Cortex of kidney (tissue), 1 donor: ENCODE data around the gene TP53BP2.
"Not testable (repeated sequence)": the region's sequence is repeated elsewhere in the genome, so short reads cannot be mapped to it uniquely, and the experiment has no call there.

Experiments used
- DNase-seq: peaks from one replicate; lab custom pipeline; 2025; lab: John Stamatoyannopoulos, UW

The TP53BP2 gene

DNA sequence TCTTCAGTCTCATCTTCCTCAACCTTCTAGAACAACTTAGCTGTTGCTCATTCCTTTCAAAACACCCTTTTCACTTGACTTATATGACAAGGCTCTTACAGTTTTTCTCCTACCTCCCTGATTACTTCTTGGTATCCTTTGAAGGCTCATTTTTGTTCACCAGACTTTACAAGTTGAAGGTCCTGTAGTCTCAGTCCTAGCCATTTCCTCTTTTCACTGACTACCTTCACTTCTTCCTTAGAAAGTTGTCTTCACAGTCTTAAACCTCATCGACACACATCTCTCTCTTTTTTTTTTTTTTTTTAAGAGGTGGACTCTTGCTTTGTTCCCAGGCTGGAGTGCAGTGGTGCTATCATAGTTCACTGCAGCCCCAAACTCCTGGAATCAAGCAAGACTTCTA, 6.6 kb upstream of the TP53BP2 start:
- DNase-seq: no peak

GRCh38 chr1:223849352-223850254, 3.9 kb upstream of the TP53BP2 start:
- DNase-seq: no peak

GRCh38 chr1:223848536-223848935, 2.8 kb upstream of the TP53BP2 start:
- no peak for DNase-seq

DNA sequence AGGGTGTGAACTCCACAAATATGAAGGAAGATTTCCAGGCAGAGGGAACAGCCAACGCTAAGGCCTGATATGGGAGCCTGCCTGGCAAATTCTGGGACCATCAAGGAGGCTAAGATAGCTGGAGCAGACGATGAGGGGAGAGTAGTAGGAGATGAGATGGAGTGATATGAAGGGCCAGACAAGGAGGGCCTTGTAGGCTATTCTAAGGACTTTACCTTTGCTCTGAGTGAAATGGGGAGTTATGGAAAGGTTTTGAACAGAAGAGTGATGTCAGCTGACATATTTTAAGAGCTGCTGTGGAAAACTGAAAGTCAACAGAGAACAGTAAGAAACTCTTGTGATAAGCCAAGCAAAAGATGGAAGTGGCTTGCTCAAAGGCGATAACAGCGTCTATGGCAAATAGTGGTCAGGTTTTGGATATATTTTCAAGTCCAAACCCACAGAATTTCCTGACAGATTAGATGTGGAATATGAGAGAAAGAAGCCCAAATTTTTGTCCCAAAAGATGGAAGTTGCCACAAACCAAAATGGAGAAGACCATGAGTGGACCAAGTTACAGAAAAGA, 2.1 kb upstream of the TP53BP2 start:
- DNase-seq: no peak

DNA sequence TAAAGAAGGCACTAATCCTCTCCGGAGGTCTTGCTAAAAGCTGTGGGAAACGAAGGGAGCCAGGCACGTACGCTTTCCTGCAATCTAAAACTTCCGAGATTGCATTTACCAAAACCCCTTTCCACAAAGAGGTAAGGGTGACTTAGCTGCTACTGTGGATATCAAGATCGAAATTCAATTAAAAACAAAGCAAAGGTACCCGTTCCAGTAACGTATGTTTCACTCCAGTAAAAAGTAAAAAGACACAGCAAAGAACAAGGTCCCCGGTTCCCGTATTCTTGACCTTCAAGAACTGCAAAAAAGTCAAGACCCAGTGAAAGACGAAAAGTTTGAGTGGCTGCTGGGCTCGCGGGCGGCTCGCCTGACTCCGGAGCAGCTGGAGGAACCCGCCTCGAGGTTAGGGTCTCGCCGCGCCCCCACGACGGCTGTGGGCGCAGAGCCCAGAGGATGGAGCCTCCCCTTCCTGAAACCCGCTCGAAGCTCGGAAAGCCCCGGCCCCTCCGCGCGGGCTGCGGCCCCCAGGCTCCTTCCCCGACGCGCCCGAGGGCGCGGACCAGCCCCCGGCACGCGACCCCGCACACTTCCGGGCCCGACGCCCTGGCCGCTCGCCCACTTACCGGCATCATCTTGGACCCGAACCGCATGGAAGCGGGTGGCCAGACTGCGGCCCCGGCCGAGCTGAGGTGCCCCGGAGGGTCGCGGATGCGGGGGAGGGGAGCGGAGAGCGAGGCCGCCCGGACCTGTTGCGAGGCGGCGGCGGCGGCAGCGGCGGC, 524 bp downstream of the TP53BP2 start:
- no peak for DNase-seq

- DNase-seq: no peak
Measured at GRCh38 chr1:223844787-223845036, 1.0 kb downstream of the TP53BP2 start.

DNA sequence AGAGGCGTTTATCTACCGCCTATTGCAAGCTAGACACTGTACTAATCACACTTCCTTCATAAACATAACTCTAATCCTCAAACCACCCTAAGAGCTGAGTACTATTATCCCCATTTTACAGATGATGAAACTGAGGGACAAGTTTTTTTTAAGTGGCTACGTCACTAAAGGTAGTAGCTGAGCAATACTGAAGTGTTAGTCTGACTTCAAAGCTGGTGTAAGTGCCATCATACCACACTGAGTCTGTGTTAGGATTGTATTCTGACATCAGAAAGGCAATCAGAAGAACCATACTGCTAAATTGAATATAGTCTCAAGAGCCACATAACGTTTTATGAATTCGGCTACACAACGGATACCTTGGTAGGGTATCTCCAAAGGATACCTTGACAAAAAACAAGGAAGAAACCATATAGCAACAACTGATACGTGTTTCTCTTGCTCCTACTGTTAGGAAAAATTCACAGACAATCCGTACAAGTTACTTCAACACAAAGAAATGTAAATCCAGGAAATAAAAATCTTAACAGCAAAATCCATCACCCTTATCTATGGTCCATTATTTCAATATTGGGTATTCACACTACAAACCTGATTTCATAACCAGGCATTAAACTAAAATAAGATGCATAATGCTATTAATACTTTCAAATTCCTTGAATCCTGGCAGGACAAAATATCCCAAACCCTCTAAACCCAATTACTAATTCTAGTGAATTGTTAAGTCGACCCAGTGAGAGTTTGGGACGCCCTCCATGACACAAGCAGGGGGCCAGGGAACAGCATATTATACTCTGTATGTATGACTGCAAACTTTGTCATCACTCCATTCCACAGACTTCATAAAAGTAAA, 1.6 kb downstream of the TP53BP2 start:
- no peak for DNase-seq

DNA sequence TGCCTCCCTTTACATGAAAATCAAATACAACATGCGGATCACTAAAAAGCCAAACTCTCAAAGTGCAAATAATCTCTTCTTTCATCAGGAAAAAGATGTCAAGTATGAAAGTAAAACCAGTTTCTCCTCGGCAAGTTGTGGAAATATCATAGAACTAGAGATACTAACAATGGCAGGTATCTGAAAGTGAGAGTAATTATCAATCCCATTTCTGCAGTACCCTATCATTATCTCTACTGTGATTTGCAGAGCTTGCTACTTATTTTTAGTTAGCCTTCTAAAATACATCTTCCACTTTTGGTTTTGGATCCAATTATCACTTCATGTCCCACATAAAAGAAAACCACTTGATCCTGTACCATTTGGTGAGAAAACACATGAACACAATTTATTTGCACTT, 3.0 kb downstream of the TP53BP2 start:
- no peak for DNase-seq

GRCh38 chr1:223841977-223842623, 3.6 kb downstream of the TP53BP2 start:
- DNase-seq: not testable (repeated sequence)

GRCh38 chr1:223840254-223840653, 5.5 kb downstream of the TP53BP2 start:
- DNase-seq: no peak

DNA sequence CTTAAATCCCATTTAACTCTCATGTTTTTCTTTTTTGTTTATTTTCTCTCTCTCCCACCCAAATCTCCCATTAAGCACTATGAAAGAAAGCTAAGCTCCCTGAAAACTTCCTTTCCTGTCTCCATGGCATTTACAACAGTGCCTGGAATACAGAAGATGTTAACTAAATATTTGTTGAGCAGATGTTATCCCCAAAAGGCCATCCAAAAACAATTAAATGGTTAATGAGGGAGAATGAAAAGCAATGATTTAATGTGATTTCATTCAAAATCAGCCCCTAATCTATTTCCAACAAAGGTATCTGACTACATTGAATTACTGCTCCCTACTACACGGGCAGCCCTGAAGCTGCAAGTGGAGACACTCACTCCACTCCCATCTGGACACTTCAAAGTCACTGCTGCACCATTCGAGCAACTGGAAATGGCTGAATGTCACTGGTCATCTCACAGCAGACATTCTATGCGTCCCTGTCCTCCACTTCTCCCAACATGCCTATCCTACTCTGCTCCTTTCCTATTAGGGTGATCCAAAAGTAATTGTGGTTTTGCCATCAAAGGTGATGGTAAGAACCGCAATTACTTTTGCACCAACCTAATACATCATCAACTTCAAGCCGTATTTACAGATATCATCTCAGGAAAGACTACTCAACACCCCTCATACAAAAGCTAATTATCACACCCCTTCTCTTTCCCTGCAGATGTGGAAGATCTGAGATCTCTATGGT, 7.5 kb downstream of the TP53BP2 start:
- DNase-seq: no peak

DNA sequence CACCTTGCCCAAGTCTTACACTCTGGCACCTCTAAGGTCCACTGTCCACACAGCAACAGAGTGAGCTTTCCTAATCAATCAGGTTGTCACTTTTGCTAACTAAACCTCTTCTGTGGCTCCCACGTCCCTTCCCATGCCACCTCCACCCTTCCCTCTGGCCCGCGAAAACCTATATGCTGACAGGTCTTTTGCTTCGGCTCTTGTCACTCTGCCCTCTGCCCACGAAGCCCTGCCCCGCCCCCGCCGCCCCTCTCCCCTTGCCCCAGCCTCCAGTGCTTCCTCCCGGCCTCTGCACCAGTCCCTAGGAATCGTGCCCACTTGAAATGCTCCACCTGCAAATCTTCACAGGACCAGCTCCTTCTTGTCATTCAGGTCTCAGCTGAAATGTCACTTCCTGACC, 8.1 kb downstream of the TP53BP2 start:
- no peak for DNase-seq

DNA sequence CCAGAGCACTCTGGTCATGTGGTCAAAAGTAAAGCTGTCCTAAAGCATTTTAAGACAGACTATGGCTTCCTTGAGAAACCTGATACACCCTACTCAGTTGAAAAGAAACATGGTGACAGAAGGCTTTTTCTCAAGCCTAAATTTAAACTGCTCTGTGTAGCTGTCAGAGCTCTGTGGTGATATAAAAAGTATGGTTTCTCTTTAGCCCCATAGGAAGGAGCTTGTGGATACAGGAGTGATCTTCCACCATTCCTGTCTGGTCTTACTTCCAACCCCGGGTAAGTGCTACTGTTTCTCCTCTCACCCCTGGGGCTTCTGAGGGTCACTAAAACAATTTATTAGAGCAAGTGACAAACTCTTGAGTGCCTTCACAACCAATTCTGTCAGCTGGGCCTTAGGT, 8.5 kb downstream of the TP53BP2 start:
- DNase-seq: no peak

- DNase-seq: no peak
Measured at GRCh38 chr1:223836586-223836985, 9.2 kb downstream of the TP53BP2 start.

- DNase-seq: no peak
Measured at GRCh38 chr1:223835754-223836153, 10.0 kb downstream of the TP53BP2 start.

- no peak for DNase-seq
Measured at GRCh38 chr1:223834660-223835263, 11.0 kb downstream of the TP53BP2 start.

DNA sequence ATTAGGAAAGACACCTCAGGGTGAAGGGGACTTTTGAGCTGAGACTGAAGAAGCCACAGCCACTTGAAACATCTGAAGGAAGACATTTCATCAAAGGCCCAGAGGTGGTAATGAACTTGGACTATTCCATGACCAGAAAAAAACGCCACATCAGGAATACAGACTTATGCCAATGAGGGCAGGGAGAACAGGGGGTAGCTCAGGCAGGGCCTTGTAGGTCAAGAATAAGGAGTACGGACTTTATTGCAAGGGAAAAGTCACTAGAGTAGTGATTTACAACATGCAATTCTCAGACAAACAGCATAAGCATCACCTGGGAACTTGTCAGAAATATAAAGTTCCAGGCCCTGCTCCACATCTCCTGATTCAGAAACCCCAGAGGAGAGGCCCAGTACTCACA, 11.8 kb downstream of the TP53BP2 start:
- DNase-seq: no peak

- no peak for DNase-seq
Measured at GRCh38 chr1:223832637-223832943, 13.2 kb downstream of the TP53BP2 start.

GRCh38 chr1:223831755-223832636, 13.8 kb downstream of the TP53BP2 start:
- no peak for DNase-seq

DNA sequence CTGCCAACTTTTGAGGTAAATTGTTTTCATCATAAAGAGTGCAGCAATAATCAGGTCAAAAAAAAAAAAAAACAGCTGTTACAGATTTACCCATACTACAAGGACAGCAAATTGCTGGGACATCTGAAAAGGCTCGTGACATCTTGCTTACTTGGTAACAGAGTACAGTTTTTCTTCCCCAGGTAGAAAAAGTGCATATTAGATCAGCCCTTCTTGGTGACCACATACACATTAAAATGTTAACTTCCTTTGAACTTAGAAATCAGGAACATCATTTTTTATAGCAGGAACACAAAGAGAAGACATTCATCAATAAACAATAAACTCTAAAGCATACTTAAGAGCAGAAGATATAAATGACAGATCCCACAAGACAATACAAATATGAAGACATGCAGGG, 16.1 kb downstream of the TP53BP2 start:
- DNase-seq: no peak
